Stimulated activated CD4-positive, alpha-beta T cell treated with anti-CD3 and anti-CD28 coated beads, Interleukin-15, amount 100 ng/mL, for 48 hours (primary cell): ENCODE data around the gene ANKLE2.

Experiments
- DNase-seq, 2 donors: peaks; one replicate each; pipeline ENCODE4 v3.0.0-alpha.2; 2020; ENCODE audit warnings: low read depth in 2 of 2

ANKLE2 gene

GRCh38 chr12:132746613-132747012, 15.0 kb downstream of the ANKLE2 start:
- no peak for DNase-seq

DNA sequence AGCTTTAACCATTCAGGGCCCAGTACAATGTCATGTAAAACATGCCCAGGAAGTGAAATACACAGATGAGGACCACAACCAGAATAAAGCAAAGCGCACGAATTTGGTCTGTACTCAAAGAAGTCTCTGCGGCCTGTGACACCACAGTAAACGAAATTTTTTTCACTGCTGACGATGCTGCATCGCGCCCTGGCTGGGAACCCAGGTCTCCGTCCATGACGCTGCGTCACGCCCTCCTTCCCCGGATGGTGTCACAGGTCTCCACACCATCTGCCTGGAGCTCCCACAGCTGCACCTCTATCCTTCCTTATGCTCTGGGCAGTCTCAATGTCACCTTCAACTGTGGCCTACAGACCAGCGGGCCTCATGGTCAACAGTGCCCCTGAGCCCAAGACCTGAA, 17.8 kb downstream of the ANKLE2 start:
- DNase-seq = no peak

DNA sequence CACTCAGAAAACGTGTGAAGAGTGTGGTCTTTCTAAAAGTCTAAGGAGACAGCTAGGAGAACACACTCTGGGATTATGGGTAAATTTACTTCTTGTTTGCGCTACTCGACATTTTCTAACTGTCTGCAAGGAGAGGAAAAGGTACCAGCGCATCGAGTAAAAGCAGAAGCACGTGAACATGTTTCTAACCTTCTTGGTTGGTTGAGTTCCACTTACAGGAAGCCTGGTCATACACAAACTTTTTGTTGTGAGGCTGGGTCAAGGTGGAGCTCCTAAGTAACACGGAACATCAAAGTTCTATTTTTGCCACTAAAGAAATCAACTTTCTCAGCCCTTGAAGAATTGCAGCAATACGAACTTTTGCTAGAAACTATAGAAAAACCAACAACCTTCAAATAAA, 20.0 kb downstream of the ANKLE2 start:
- no peak for DNase-seq

DNA sequence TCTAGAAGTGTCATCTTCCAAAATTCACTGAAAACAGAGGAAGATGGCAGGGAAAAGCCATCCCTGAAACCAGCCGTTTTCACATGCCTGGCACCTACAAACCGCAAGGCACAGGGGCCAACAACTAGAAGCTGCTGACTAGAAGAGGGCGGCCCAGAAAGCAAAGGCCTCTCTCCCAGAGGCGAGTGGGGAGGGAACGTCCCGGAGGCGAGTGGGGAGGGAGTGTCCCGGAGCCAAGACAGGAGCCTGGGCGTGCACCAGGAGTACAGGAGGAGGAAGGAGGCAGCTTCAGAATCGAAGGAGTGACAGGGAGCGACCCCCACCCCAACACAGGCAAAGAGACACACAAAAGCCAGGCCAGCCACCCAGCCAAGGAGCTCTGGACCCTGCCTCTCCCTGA, 21.0 kb downstream of the ANKLE2 start:
- DNase-seq = no peak

DNA sequence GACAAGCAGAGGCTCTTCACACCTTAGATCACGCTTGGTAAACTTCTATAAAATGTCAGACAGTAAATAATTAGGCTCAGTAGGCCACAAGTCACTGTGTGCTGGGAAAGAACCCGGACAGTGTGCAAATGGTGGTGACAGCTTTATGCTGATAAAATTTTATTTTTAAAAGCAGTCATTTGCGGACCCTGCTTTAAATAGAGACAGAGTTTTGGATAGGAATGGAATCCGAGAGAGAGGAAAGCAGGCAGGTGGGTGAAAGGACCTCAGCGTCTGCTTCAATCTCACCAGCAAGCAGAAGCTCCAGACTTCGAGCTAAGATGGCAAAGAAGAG, 21.4 kb downstream of the ANKLE2 start:
- DNase-seq = no peak

DNA sequence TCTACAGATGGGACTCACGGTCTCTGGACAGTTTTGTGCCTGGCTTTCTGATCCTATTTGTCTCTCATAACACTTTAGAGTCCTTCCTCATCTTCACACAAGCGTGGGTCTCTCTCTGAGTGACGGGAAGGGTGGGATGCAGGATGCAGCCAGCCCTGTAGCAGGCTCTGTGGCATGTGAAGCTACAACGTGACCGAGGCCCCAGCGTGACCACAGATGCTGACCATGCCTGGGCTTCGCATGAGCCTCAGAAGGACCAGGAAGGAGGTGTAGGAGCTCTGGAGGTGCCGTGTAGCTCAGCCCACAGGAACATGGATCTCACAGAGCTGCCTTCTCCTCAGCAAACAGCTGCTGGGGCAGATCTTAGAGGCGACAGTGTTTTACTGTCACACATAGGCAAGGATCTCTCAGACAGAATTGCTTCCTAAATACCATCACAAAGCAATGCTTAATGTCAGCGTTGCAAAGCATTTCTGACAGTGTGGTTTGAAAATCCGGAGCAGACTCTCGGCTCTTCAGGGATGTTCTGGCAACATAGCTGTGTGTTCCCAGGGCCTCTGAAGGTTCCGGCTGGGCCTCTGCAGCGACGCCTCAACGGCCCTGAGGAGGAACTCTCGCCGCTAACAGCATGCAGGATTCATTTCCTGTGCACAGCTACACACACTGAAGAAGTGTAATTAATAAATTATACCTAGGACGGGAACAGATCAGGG, 21.9 kb downstream of the ANKLE2 start:
- no peak for DNase-seq

- DNase-seq = no peak
Measured at GRCh38 chr12:132736913-132737312, 24.7 kb downstream of the ANKLE2 start.

DNA sequence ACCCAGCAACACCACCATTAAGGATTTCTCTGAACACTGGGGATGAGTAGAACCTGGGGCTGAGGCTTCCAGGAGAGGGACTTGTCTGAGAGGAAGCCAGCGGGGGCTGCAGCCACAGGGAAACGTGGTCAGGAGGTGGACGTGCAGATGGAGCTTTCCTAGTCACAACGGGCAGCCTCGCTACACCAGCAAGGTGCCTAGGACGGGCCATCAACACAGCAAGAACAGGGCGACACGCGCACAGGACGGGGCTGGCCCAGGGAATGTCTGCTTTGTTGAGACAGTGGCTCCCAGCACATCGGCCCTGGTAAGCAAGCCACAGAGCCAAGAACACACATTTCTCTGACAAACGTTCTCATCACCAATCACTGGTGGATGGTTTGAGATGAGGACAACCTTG, 25.3 kb downstream of the ANKLE2 start:
- DNase-seq = no peak

GRCh38 chr12:132735496-132735895, 26.1 kb downstream of the ANKLE2 start:
- DNase-seq = no peak

DNA sequence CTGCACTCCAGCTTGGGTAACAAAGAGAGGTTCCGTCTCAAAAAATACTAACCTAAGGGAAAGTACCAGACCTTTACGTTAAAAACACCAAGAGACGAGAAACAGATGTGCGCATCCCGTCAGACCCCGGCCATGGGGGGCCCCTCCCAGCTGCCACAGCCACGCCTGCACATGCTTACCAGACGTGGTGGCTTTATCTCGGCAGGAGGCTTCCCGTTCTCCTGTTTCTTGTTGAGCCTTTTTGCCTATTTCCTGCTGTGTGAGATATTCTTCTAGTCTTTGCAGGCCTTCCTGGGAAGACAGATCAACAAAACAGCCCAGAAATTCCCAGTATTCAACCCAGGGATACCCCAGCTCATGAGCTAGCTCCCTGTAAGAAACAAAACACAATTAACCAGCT, 27.4 kb downstream of the ANKLE2 start:
- DNase-seq = no peak

DNA sequence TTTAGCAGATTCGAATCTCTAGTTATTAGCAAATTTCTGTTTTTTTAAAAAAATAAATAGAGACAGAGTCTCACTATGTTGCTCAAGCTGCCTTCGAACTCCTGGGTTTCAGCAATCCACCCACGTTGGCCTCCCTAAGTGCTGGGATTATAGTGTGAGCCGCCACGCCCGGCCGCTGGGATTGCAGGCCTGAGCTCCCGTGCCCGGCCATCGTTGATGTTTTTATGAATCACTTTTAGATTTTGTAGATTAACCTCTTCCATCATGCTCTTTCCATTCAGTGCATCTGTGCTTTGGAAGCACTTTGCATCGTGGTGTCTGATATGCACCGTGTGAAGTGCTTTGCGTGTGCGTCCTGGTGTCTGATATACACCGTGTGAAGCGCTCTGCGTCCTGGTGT, 30.1 kb downstream of the ANKLE2 start:
- no peak for DNase-seq

DNA sequence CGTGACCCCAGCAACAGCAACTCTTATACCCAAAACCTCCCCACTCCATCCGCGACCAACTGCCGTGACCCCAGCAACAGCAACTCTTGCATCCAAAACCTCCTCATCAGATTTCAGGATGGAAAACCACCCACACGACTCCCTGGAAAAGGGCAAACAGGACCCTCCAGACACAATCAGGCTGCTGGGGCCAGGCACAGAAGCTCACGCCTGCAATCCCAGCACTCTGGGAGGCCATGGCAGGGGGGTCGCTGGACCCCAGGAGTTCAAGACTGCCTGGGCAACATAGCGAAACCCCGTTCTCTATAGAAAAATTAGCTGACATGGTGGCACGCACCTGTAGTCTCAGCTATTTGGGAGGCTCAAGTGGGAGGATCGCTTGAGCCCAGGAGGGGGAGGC, 31.3 kb downstream of the ANKLE2 start:
- no peak for DNase-seq

DNA sequence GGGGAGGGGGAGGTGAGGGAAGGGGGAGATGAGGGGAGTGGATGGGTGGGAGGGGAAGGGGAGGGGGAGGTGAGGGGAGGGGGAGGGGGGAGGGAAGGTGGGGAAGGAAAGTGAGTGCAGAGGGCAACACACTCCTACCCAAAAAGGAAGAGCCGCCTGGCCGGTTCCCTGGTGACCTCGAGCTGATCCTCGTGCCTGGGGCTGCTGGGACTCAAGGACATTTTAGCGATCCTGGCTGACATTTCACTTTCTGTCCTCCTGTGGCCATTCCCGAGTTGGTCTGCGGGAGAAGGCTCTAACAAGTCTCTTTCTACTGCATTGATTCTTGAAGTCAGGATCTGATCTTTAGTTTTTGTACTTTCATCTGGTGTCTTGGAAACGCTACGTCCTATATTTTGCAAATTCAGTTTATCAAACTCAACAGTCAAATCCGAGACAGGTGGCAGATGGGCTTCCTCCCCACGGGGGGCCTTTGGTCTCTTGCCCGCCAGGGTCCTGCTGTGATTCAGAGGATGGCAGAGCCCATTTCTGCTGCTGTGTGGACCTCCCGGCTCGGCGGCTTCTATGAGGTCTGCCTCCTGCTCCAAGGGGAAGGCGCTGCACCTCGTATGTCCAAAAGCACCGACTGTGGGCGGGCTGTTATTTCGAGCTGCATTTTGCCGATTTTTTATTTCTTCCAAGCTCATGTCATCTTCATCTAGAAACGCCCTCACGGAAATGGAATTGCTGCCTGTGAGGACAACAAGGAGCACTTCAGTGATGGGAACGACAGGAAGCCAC, 31.9 kb downstream of the ANKLE2 start:
- no peak for DNase-seq

GRCh38 chr12:132728502-132728901, 33.1 kb downstream of the ANKLE2 start:
- no peak for DNase-seq

GRCh38 chr12:132727091-132727794, 34.4 kb downstream of the ANKLE2 start:
- DNase-seq = no peak

GRCh38 chr12:132726386-132726785, 35.2 kb downstream of the ANKLE2 start:
- no peak for DNase-seq

DNA sequence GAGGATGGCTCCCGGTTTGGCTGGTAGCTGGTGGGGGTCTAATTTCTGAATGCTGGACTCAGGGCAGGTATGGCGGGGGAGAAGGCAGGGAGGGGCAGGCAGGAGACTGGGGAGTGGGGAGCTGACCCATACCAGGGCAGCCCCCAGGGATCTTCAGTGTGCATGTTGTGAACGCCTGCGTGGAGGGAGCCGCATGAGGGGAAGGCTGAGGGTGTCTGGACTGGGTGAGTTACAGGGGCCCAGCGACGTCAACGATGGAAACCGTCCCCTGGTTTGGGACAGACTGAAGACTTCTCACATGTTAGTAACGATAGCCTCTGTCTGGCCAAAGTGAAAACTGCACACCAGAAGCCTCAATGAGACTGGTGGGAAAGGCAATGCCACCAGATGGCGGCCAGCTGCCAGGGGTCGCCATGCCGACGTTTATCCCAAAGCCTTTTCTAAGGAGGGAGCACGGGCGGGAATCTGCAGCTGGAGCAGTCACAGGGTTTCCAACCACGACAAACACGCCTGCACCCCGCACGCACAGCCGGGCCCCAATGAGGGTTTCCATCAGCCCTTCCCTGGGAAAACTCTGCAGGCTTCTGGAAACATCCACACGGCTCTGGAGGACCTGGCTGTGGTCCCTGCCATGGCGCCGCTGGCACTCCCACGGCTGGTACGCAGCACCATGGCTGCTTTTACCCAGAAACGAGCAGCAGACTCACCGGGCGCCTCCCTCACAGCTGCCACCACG, 37.0 kb downstream of the ANKLE2 start:
- no peak for DNase-seq

- DNase-seq = no peak
Measured at GRCh38 chr12:132723764-132724140, 37.9 kb downstream of the ANKLE2 start.

DNA sequence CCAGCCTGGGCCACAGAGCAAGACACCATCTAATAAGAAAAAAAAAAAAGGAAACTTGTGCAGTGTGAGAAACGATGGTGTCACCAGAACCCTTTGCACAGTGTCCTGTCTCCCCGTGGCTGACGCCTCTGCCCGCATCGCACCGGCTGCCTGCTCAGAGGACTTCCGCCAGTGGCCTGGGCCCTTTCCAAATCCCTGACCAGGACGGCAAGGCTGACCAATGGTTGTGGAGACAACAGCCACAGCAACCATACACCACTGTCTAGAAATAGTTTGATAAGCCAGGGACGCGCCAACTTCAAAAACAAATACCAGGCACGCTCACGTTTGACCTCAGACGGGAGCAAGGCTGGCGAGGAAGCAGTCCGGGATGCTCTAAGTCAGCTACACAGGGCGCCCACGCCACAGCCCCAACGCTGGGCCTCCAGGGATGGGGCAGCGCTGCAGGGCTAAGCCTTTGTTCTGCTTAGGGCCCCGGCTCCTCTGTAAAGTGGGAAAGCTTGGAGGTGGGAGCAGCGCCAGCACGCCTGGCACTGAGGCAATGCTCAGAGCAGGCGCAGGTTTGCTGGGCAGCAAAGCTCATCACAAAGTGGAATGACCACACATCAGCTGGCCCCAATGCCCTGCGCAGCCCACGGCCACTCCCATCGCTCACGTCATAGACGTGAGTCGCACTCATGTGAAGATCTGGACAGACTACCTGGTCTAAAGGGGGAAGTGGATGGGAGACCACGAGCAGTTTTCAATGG, 38.4 kb downstream of the ANKLE2 start:
- DNase-seq = no peak

DNA sequence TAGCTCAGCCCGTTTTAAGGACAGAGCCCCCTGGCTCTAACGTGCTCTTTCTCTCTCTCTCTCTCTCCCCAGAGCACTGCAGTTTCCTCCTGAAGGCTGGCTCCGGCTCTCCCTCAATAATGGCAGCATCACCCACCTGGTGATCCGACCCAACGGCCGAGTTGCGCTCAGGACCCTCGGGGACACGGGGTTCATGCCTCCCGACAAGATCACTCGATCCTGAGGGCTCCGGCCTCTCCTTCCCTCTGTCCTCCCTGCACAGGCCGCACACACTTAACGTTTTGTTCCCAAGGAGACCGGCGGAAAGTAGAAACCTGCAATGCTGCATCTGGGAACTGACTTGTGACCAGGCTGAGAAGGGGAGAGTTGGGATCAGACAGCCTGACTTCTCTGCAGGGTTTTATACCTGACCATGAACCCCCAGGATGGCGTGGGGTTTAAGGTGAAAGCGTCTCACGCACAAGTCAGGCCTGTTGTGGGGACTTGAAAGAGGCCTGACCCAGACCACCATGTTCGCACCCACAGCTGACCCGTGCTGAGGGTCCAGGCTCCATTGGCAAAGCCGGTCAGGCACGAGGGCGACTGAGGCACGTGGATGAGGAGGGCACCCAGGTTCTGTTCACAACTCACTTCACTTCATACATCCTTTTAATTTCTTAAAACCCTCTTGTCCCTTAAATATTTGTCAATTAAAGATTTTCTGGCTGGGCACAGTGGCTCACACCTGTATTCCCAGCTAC, 40.9 kb downstream of the ANKLE2 start:
- DNase-seq = no peak

- no peak for DNase-seq
Measured at GRCh38 chr12:132719954-132720324, 41.7 kb downstream of the ANKLE2 start.
